Activated CD8-positive, alpha-beta memory T cell treated with anti-CD3 and anti-CD28 coated beads for 1 hour (primary cell): ENCODE measurements around the gene PTPRA.

Experiments used
- DNase-seq, 2 donors: peaks; one replicate each; pipeline ENCODE4 v3.0.0-alpha.2; 2020; ENCODE audit warnings: low read depth in 1 of 2; ENCODE audit errors: extremely low read depth in 1 of 2

Gene PTPRA

GRCh38 chr20:3085571-3086072 lies 212.3 kb downstream of the PTPRA start:
- DNase-seq, result no peak

- DNase-seq, result no peak
Observed at GRCh38 chr20:3088031-3088430, 214.8 kb downstream of the PTPRA start.
